Measurements from ENCODE around the gene CHPT1. TPM values are rescaled to one million over a fixed set of nuclear protein-coding genes. Genes with fewer than 3 reads are reported as not detected.

The CHPT1 gene
- total and polyA plus RNA-seq, 2 donors (not counting 1 experiment from before 2014, with no cell fraction given) = 34.8 to 62.9 TPM

DNA sequence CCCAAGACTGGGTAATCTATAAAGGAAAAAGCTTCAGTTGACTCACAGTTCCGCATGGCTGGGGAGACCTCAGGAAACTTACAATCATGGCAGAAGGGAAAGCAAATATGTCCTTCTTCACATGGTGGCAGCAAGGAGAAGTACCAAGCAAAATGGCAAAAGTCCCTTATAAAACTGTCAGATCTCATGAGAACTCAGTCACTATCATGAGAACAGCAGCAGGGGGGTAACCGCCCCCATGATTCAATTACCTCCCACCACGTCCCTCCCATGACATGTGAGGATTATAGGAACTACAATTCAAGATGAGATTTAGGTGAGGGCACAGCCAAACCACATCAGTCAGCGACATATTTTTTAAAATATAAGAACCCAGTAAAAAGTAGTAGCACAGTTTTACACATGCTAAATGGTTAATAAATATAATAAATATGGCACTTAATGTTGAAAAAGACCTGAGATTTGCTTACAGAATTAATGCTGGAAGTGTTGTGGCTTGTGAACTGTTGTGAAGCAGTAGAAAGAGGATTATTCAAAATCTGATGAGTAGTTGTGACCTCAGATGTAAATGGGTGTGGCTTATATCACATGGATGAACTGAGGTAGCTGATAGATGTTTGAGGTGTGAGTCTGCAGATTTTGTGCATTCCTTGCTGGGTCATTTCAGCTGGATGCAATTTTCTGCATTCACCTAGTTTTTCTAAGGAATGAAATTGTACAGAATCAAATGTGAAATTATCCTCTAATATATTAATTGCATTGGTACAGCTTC lies 46.9 kb upstream of the CHPT1 start:
- Histone ChIP-seq H3K9me3 (ENCODE audit: control insufficient read depth, insufficient read depth, low read depth, low read length) (no peaks in the 10 kb centered on the region), H3K79me2 (ENCODE audit: control insufficient read depth, insufficient read depth, low read length) (no peaks in the 10 kb centered on the region), H3K4me3 (replicated peaks in 1 of 4; ENCODE audit: control extremely low read depth in 1 of 4, insufficient read depth in 1 of 4, low read depth in 3 of 4, low read length in 4 of 4) (no peak overlapping the region), H4K20me1 (ENCODE audit: control insufficient read depth, extremely low read depth, insufficient read depth, low read length) (no peaks in the 10 kb centered on the region), H3K4me1 (ENCODE audit: control insufficient read depth, extremely low read depth, insufficient read depth, low read length) (no peaks in the 10 kb centered on the region), H3K9ac (ENCODE audit: insufficient read depth, low read length) (no peak overlapping the region), H3K27me3 (ENCODE audit: control insufficient read depth, insufficient read depth, low read length) (no peaks in the 10 kb centered on the region), H3K36me3 (ENCODE audit: control insufficient read depth, insufficient read depth, low read length) (no peaks in the 10 kb centered on the region), H2AFZ (ENCODE audit: low read length) (no peak overlapping the region), H3K27ac (ENCODE audit: insufficient read depth, low read length) (no peak overlapping the region), H3K4me2 (ENCODE audit: extremely low read depth, insufficient read depth, low read length) (no peak overlapping the region)
- no peak for DNase-seq (ENCODE audit: low read depth in 2 of 2)
- TF ChIP-seq EZH2 (IDR thresholded peaks at IDR 0.05; ENCODE audit: low read length, missing control alignments) = no peak
- TF ChIP-seq, protein P1, sequence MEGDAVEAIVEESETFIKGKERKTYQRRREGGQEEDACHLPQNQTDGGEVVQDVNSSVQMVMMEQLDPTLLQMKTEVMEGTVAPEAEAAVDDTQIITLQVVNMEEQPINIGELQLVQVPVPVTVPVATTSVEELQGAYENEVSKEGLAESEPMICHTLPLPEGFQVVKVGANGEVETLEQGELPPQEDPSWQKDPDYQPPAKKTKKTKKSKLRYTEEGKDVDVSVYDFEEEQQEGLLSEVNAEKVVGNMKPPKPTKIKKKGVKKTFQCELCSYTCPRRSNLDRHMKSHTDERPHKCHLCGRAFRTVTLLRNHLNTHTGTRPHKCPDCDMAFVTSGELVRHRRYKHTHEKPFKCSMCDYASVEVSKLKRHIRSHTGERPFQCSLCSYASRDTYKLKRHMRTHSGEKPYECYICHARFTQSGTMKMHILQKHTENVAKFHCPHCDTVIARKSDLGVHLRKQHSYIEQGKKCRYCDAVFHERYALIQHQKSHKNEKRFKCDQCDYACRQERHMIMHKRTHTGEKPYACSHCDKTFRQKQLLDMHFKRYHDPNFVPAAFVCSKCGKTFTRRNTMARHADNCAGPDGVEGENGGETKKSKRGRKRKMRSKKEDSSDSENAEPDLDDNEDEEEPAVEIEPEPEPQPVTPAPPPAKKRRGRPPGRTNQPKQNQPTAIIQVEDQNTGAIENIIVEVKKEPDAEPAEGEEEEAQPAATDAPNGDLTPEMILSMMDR (conservative IDR thresholded peaks at IDR 0.05 in 1 of 2, IDR thresholded peaks at IDR 0.05 in 1 of 2; ENCODE audit: low read depth in 1 of 2, low read length in 2 of 2) = no peak

DNA sequence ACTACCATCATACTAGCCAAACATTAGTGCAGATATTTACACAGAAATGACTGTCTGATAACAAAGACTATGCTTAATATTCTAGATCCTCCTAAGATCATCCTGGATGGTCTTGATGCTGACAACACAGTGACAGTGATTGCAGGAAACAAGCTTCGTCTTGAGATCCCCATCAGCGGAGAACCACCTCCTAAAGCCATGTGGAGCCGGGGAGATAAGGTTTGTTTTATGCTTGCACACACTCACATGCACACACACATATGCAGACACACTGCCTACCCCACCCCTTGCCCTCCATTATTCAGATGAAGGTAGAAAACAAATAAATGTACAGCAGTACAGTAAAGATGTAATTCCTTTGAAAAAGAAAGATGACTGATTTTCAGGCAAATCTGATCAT lies 44.4 kb upstream of the CHPT1 start:
- H3K27me3 ChIP-seq (ENCODE audit: control insufficient read depth, insufficient read depth, low read length) = no peaks in the 10 kb centered on the region
- no peaks in the 10 kb centered on the region for H3K4me1 ChIP-seq (ENCODE audit: control insufficient read depth, extremely low read depth, insufficient read depth, low read length)
- no peaks in the 10 kb centered on the region for H3K9me3 ChIP-seq (ENCODE audit: control insufficient read depth, insufficient read depth, low read depth, low read length)
- no peak overlapping the region for H3K9ac ChIP-seq (ENCODE audit: insufficient read depth, low read length)
- H4K20me1 ChIP-seq (ENCODE audit: control insufficient read depth, extremely low read depth, insufficient read depth, low read length) = no peaks in the 10 kb centered on the region
- no peak overlapping the region for H3K4me3 ChIP-seq (replicated peaks in 1 of 4; ENCODE audit: control extremely low read depth in 1 of 4, insufficient read depth in 1 of 4, low read depth in 3 of 4, low read length in 4 of 4)
- H2AFZ ChIP-seq (ENCODE audit: low read length) = no peak overlapping the region
- no peaks in the 10 kb centered on the region for H3K79me2 ChIP-seq (ENCODE audit: control insufficient read depth, insufficient read depth, low read length)
- no peak overlapping the region for H3K27ac ChIP-seq (ENCODE audit: insufficient read depth, low read length)
- no peaks in the 10 kb centered on the region for H3K36me3 ChIP-seq (ENCODE audit: control insufficient read depth, insufficient read depth, low read length)
- H3K4me2 ChIP-seq (ENCODE audit: extremely low read depth, insufficient read depth, low read length) = no peak overlapping the region
- no peak for DNase-seq (ENCODE audit: low read depth in 2 of 2)
- TF ChIP-seq, protein P1 (conservative IDR thresholded peaks at IDR 0.05 in 1 of 2, IDR thresholded peaks at IDR 0.05 in 1 of 2; ENCODE audit: low read depth in 1 of 2, low read length in 2 of 2) = no peak
- TF ChIP-seq EZH2 (IDR thresholded peaks at IDR 0.05; ENCODE audit: low read length, missing control alignments) = no peak

DNA sequence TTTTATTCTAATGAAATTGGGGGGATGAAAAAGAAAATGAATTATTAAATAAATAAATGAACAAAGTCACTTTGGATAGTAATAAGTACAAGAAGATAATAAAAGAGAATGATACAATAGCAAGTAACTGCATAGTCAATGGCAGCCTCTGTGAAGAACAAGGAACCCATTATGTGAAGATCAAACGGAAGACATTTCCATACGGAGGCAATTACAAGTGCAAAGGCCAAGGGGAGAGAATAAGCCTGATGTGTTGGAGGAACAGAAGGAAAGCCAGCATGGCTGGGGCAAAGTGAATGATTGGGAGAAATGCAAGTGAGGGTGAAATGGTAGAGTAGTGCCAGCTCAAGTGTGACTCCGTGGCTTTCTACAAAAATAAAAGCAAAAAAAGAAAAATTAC lies 43.9 kb upstream of the CHPT1 start:
- Histone ChIP-seq H4K20me1 (ENCODE audit: control insufficient read depth, extremely low read depth, insufficient read depth, low read length) (no peaks in the 10 kb centered on the region), H2AFZ (ENCODE audit: low read length) (no peak overlapping the region), H3K36me3 (ENCODE audit: control insufficient read depth, insufficient read depth, low read length) (no peaks in the 10 kb centered on the region), H3K27ac (ENCODE audit: insufficient read depth, low read length) (no peak overlapping the region), H3K9me3 (ENCODE audit: control insufficient read depth, insufficient read depth, low read depth, low read length) (no peaks in the 10 kb centered on the region), H3K4me1 (ENCODE audit: control insufficient read depth, extremely low read depth, insufficient read depth, low read length) (no peaks in the 10 kb centered on the region), H3K4me3 (replicated peaks in 1 of 4; ENCODE audit: control extremely low read depth in 1 of 4, insufficient read depth in 1 of 4, low read depth in 3 of 4, low read length in 4 of 4) (no peak overlapping the region), H3K27me3 (ENCODE audit: control insufficient read depth, insufficient read depth, low read length) (no peaks in the 10 kb centered on the region), H3K79me2 (ENCODE audit: control insufficient read depth, insufficient read depth, low read length) (no peaks in the 10 kb centered on the region), H3K9ac (ENCODE audit: insufficient read depth, low read length) (no peak overlapping the region), H3K4me2 (ENCODE audit: extremely low read depth, insufficient read depth, low read length) (no peak overlapping the region)
- TF ChIP-seq, protein P1 (conservative IDR thresholded peaks at IDR 0.05 in 1 of 2, IDR thresholded peaks at IDR 0.05 in 1 of 2; ENCODE audit: low read depth in 1 of 2, low read length in 2 of 2) = no peak
- no peak for TF ChIP-seq EZH2 (IDR thresholded peaks at IDR 0.05; ENCODE audit: low read length, missing control alignments)
- no peak for DNase-seq (ENCODE audit: low read depth in 2 of 2)
